Breast epithelium (tissue), 4 donors: ENCODE data around the gene NRXN3. TPM values are rescaled to one million over a fixed set of nuclear protein-coding genes. Genes with fewer than 3 reads are reported as not detected.

ENCODE experiments used
- DNase-seq, 2 donors: peaks; one replicate each; pipeline ENCODE4 v3.0.0-alpha.2; 2019; ENCODE audit warnings: low spot score in 2 of 2
- H3K27ac ChIP-seq, 2 donors: fragments of 200-600 bp; sonication (generic) in 1 of 2; one replicate each; pipeline ENCODE4 v1.5.1; 2016 to 2019; ENCODE audit warnings: mild to moderate bottlenecking in 1 of 2
- H3K27me3 ChIP-seq, 2 donors: fragments of 200-600 bp; sonication (generic) in 1 of 2; one replicate each; pipeline versions ENCODE4 v1.5.1 to v1.6.0; 2017 to 2019; ENCODE audit warnings: control low read depth in 1 of 2, mild to moderate bottlenecking in 1 of 2
- H3K36me3 ChIP-seq: fragments of 200-600 bp; one replicate; pipeline ENCODE4 v1.5.1; 2019
- H3K4me1 ChIP-seq, 2 donors: fragments of 200-600 bp; sonication (generic); one replicate each; pipeline ENCODE4 v1.5.1; 2016 to 2019; ENCODE audit warnings: control low read depth in 1 of 2
- H3K4me3 ChIP-seq, 3 donors: fragments of 200-600 bp; sonication (generic); 1 replicate in 2 of 3; 2 replicates in 1 of 3; pipeline ENCODE4 v1.5.1; 2016 to 2019; ENCODE audit warnings: mild to moderate bottlenecking in 3 of 3, moderate library complexity in 2 of 3
- H3K9me3 ChIP-seq, 2 donors: fragments of 200-600 bp; sonication (generic) in 1 of 2; one replicate each; pipeline ENCODE4 v1.5.1; 2016 to 2019; ENCODE audit warnings: control low read depth in 1 of 2
- CTCF ChIP-seq, 3 donors: fragments of 450-650 bp; IDR thresholded peaks; one replicate each; pipeline ENCODE4 v1.5.1; 2016 to 2017; ENCODE audit warnings: antibody characterized with exemption in 3 of 3, mild to moderate bottlenecking in 3 of 3, moderate library complexity in 3 of 3
- POLR2A ChIP-seq: fragments of 450-650 bp; IDR thresholded peaks from one replicate; pipeline ENCODE4 v1.6.1; 2016; ENCODE audit warnings: antibody characterized with exemption, mild to moderate bottlenecking, moderate library complexity
- POLR2AphosphoS5 ChIP-seq, 3 donors: sonication (generic); formaldehyde crosslinking; IDR thresholded peaks; one replicate each; pipeline ENCODE4 v1.6.1; 2017; ENCODE audit warnings: antibody characterized with exemption in 3 of 3
- intact Hi-C: fragments of 100-400 bp; cut with DNase I; formaldehyde crosslinking; loops from one replicate; pipeline ENCODE4 v1.15.1; 2023; ENCODE audit warnings: low total_unique reads
- total RNA-seq, 3 donors: library from RNA; depleted of rRNA; stranded (reverse); fragments of >200 nt; gene quantifications; one replicate each; pipeline ENCODE4 v1.1.0, GENCODE V29; 2016

NRXN3 gene
- total RNA-seq, 3 donors from 2014 or later: 2.9 to 3.6 (median 3.5) TPM

GRCh38 chr14:79418649-79419415 is 1248.7 kb downstream of the NRXN3 start:
- Histone ChIP-seq H3K4me3 (no peak overlapping the region), H3K4me1 (no peaks in the 10 kb centered on the region), H3K27me3 (no peaks in the 10 kb centered on the region), H3K9me3 (no peaks in the 10 kb centered on the region), H3K36me3 (no peaks in the 10 kb centered on the region), H3K27ac (no peak overlapping the region)
- DNase-seq: no peak
- intact Hi-C loops: loop anchor here (10.0 kb wide), 1 partner anchor 254 kb away; no protein-coding TSS in a partner anchor
- no peak for TF ChIP-seq POLR2A
- no peak for TF ChIP-seq CTCF (IDR thresholded peaks at IDR 0.05)
- TF ChIP-seq POLR2AphosphoS5 (IDR thresholded peaks at IDR 0.05): no peak

DNA sequence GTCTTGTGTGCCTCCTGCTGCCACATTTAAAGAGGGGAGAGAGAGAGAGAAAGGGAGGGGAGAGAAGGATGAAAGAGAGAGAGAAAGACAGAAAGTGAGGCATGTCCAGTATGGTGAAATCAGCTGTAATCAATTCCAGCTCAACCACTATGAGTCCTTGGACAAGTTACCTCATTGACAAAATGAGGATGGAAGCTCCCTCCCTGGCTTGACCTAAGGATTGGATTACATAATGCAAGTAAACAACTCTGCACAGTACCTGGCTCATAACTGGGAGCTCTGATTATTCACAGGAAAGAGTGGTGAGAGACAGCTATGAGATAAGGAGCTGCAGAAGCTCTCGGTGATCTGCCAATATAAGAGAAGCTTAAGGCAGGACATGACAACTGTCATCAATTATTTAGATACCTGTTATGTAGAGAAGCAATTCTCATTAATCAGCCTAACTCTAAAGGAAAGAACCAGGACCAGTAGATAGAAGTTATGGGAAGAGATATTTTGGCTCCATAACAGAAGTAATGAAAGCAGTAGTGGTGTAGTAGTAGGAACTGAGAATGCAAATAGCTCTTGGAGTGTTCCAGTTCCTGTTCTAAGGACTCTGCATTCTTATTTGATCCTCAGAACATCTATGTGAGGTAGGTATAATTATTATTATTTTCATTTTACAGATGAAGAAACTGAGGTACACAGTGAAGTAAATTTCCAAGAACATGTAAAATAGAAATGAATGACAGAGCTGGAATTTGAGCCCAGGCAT is 1249.6 kb downstream of the NRXN3 start:
- Histone ChIP-seq H3K27ac (no peak overlapping the region), H3K36me3 (no peaks in the 10 kb centered on the region), H3K4me3 (no peak overlapping the region), H3K27me3 (no peaks in the 10 kb centered on the region), H3K4me1 (no peaks in the 10 kb centered on the region), H3K9me3 (no peaks in the 10 kb centered on the region)
- intact Hi-C loops: loop anchor here (10.0 kb wide), 1 partner anchor 255 kb away; no protein-coding TSS in a partner anchor
- no peak for TF ChIP-seq CTCF (IDR thresholded peaks at IDR 0.05)
- no peak for TF ChIP-seq POLR2AphosphoS5 (IDR thresholded peaks at IDR 0.05)
- TF ChIP-seq POLR2A: no peak
- DNase-seq: no peak

DNA sequence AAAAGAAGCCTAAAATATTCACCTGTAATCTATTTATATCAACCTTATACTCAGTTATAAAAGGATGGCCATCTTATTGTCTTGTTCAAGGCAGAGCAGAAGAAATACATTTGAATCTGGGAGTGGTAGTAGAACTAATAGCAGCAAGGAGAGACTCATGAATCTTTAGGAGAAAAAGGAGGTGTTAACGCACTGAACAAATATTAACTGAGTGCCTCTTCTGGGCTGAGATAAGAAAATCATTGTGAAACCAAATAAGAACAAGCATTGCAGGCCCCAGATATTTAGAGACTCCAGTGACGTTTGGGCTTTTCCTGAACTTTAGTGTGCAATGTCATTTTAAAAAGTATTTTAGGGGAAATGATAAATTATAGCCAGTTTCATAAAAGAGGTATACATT is 1250.6 kb downstream of the NRXN3 start:
- no peak overlapping the region for H3K27ac ChIP-seq
- intact Hi-C loops: no loop called here
- no peaks in the 10 kb centered on the region for H3K27me3 ChIP-seq
- H3K36me3 ChIP-seq: no peaks in the 10 kb centered on the region
- TF ChIP-seq CTCF (IDR thresholded peaks at IDR 0.05) (no peak), POLR2AphosphoS5 (IDR thresholded peaks at IDR 0.05) (no peak), POLR2A (no peak)
- no peaks in the 10 kb centered on the region for H3K4me1 ChIP-seq
- no peak overlapping the region for H3K4me3 ChIP-seq
- no peak for DNase-seq
- H3K9me3 ChIP-seq: no peaks in the 10 kb centered on the region

GRCh38 chr14:79421811-79422210 is 1251.6 kb downstream of the NRXN3 start:
- H3K9me3 ChIP-seq: no peaks in the 10 kb centered on the region
- intact Hi-C loops: no loop called here
- H3K27ac ChIP-seq: no peak overlapping the region
- H3K27me3 ChIP-seq: no peaks in the 10 kb centered on the region
- DNase-seq: no peak
- no peaks in the 10 kb centered on the region for H3K4me1 ChIP-seq
- H3K4me3 ChIP-seq: no peak overlapping the region
- TF ChIP-seq POLR2A (no peak), POLR2AphosphoS5 (IDR thresholded peaks at IDR 0.05) (no peak), CTCF (IDR thresholded peaks at IDR 0.05) (no peak)
- no peaks in the 10 kb centered on the region for H3K36me3 ChIP-seq

- no peaks in the 10 kb centered on the region for H3K4me1 ChIP-seq
- no peaks in the 10 kb centered on the region for H3K9me3 ChIP-seq
- intact Hi-C loops: no loop called here
- DNase-seq: no peak
- TF ChIP-seq POLR2A: no peak
- H3K36me3 ChIP-seq: no peaks in the 10 kb centered on the region
- no peaks in the 10 kb centered on the region for H3K27me3 ChIP-seq
- H3K4me3 ChIP-seq: no peak overlapping the region
- no peak overlapping the region for H3K27ac ChIP-seq
Measured at GRCh38 chr14:79424462-79424861, 1254.3 kb downstream of the NRXN3 start.
